Cardiac septum (tissue), 1 donor: ENCODE measurements around the gene KIF22. TPM values are rescaled to one million over a fixed set of nuclear protein-coding genes. Genes with fewer than 3 reads are reported as not detected.

ENCODE experiments used
- DNase-seq: peaks from one replicate; pipeline ENCODE4 v3.0.0-alpha.2; 2020; ENCODE audit warnings: low spot score
- intact Hi-C: fragments of 100-400 bp; cut with DNase I; formaldehyde crosslinking; loops from one replicate; pipeline ENCODE4 v1.14.0; 2022
- total RNA-seq: library from RNA; stranded (reverse); fragmentation: NEBNext Ultra II Directional; extraction: Animal tissue kit (Norgen Biotek cat#: 25700); gene quantifications from one replicate; pipeline ENCODE4 v1.2.1, GENCODE V29; 2021
- donor health status: DM: no; HTN: no; CAD: no.

KIF22 gene
- total RNA-seq, 1 donor from 2014 or later = 21.8 TPM

- no peak for DNase-seq
- intact Hi-C loops = no loop called here
Measured at GRCh38 chr16:29852654-29853053, 62.1 kb downstream of the KIF22 start.

- intact Hi-C loops = no loop called here
- DNase-seq = no peak
Measured at GRCh38 chr16:29854520-29855100, 64.1 kb downstream of the KIF22 start.

Other genes with a start within 250 kb of the KIF22 start
- gene SPN, start 127.5 kb upstream of the KIF22 start, total RNA-seq = 3.1 TPM
- 6.7 TPM for gene QPRT, start 111.6 kb upstream of the KIF22 start, total RNA-seq
- gene C16orf54, start 44.8 kb upstream of the KIF22 start, total RNA-seq = 0.94 TPM
- not detected for gene ZG16, start 12.5 kb upstream of the KIF22 start, total RNA-seq
- gene MAZ, start 15.8 kb downstream of the KIF22 start, total RNA-seq = 72.4 TPM
- gene PRRT2, start 21.4 kb downstream of the KIF22 start, total RNA-seq = 2.1 TPM
- gene PAGR1, start 25.4 kb downstream of the KIF22 start, total RNA-seq = 15.6 TPM
- 60.2 TPM for gene MVP, start 29.7 kb downstream of the KIF22 start, total RNA-seq
- 73.8 TPM for gene CDIPT, start 72.5 kb downstream of the KIF22 start, total RNA-seq
- gene SEZ6L2, start 108.8 kb downstream of the KIF22 start, total RNA-seq = 1.2 TPM
- 0.38 TPM for gene ASPHD1, start 109.7 kb downstream of the KIF22 start, total RNA-seq
- gene KCTD13, start 135.5 kb downstream of the KIF22 start, total RNA-seq = 10.7 TPM
- 66.4 TPM for gene TMEM219, start 171.3 kb downstream of the KIF22 start, total RNA-seq
- gene TAOK2, start 183.1 kb downstream of the KIF22 start, total RNA-seq = 38.9 TPM
- 17.4 TPM for gene HIRIP3, start 204.9 kb downstream of the KIF22 start, total RNA-seq
- gene INO80E, start 205.5 kb downstream of the KIF22 start, total RNA-seq = 36.8 TPM
- gene DOC2A, start 220.3 kb downstream of the KIF22 start, total RNA-seq = 0.38 TPM
- gene C16orf92, start 232.4 kb downstream of the KIF22 start, total RNA-seq = not detected
- not detected for gene TLCD3B, start 240.5 kb downstream of the KIF22 start, total RNA-seq